Activated CD8-positive, alpha-beta memory T cell treated with anti-CD3 and anti-CD28 coated beads, Interleukin-2, amount 50 U/mL, for 4 hours (primary cell): ENCODE results near the gene KLRC2.
A peak's percentile ranks its signal among the peaks of the same experiment; 100 is the strongest.
"Not testable (repeated sequence)": the region's sequence is repeated elsewhere in the genome, so short reads cannot be mapped to it uniquely, and the experiment has no call there.

ENCODE experiments used
- DNase-seq: peaks from one replicate; pipeline ENCODE4 v3.0.0-alpha.2; 2020

KLRC2 gene

GRCh38 chr12:10404798-10405197, 31.0 kb downstream of the KLRC2 start:
- no peak for DNase-seq

- DNase-seq = no peak
These were observed 35.0 kb downstream of the KLRC2 start for GRCh38 chr12:10400829-10401228.

DNA sequence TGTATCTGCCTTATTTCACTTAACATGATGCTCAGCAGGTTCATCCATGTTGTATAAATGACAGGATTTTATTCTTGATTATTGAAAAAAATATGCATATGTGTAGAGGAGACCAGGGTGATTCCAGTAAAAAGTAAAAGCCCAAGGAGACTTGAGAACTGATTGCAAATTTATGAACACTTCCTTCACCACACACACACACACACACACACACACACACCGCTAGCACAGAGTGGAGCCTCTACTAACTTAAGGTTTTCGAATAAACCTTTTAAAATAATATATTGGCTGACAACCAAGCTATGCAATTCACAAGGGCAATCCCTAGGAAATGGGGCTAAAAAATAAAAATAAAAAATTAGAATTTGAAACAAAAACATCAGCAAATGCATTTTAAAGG, 37.6 kb downstream of the KLRC2 start:
- no peak for DNase-seq

DNA sequence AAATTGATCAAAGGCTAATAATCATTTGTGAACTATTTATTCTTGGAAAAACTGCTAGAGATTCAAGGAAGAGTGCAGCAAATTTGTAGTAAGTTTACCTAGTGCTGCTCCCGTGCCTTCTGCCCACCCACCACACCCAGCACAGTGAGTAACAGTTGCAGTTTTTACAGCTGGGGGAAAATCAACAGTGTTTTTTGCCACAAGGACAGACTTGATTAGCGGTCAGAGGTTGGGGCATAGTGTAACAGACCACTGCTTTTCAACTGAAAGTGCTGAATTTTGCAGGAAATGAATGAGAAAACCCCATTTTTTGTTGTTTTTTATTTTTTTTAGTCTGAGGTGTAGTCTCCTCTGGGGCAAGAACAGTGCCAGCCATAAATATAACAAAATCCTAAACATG, 38.5 kb downstream of the KLRC2 start:
- no peak for DNase-seq

- not testable (repeated sequence) for DNase-seq
These were observed 39.6 kb downstream of the KLRC2 start for GRCh38 chr12:10396176-10396575.

DNA sequence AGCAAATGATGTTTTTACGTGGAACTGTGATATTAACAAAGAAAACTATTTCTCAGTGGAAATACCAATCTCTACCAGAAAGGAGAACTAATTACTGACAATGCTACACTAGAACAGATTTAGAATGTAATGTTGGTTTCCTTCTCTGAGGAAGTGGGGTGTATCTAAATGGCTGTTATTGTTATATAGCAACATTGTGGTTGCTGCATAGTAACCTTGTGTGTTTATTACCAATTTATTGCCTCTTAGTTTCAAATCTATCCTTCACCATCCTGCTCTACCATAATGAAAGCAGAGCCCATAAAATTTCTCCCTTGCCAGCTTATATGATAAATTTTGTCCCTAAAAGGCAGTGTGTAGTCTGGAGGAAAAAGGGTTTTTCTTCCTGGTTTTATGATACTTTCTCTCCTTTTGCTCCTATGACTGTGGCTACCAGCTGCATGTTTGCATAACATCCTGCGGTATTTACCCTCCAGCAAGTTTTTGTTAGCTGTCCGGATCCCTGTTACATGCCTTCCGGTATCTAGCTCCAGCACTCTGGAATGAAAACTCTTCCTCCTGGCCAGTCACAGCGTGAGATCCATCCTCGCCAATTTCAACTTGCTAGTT, 40.3 kb downstream of the KLRC2 start:
- no peak for DNase-seq

- peak; percentile 50 for DNase-seq
These were observed 41.2 kb downstream of the KLRC2 start for GRCh38 chr12:10394531-10395152.

GRCh38 chr12:10393291-10393690, 42.5 kb downstream of the KLRC2 start:
- DNase-seq = no peak

GRCh38 chr12:10392394-10392930, 43.3 kb downstream of the KLRC2 start:
- DNase-seq = no peak

- DNase-seq = not testable (repeated sequence)
These were observed 44.8 kb downstream of the KLRC2 start for GRCh38 chr12:10390991-10391390.

DNA sequence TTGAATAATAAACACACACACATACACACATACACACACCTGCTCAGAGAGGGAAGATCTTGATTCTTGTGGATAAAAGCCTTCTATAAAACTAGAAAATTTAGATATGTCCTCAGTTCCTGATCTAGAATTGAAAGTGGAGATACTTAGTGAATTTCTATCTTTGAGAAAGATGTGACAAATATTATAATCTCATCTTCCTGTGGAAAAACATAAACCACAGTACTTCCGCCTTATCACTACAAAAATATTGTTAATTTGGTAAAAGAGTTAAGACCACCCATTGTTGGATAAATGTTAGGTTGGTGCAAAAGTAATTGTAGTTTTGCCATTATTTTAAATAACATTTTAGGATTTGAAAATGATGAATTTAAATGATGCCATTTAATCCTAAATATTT, 45.9 kb downstream of the KLRC2 start, which contains the start of gene KLRK1:
TSS of gene KLRK1 (minus strand) at position 138 of the 400 bp plus-strand sequence. CDS start 1,231 bp downstream, outside the sequence.
- no peak for DNase-seq

DNA sequence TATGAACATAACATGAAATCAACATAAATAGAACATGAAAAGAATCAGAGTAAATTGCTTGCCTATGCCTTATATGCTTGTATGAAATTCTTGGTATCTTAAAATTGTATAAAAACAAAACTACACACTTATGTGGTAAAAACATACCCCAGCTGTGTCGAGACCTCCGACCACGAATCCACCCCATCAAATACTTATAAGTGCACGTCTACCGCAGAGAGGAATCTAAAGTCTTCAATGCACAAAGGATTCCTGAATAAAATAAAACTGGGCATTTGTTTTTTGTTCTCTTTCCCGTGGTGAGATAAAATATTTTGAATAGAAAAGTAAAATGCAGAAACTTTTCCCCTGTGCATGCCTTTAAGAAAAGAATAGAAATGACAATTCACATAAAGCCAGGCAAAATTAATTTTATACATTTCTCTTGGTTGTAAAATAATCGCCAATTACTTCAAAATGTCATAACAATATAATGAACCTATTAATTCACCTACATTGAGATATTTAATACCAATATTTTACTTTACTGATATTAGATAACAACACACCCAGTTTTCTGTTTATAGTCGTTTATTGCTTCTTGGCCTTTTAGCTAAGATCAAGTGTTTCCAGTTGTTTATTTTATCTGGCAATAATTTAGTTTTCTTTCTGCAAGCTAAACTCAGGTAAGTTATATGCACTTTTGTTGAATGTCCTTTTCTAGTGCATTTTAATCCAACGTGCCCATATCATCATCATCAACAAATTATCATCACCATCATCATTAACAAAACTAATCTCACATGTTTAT, 47.0 kb downstream of the KLRC2 start:
- DNase-seq = no peak

DNA sequence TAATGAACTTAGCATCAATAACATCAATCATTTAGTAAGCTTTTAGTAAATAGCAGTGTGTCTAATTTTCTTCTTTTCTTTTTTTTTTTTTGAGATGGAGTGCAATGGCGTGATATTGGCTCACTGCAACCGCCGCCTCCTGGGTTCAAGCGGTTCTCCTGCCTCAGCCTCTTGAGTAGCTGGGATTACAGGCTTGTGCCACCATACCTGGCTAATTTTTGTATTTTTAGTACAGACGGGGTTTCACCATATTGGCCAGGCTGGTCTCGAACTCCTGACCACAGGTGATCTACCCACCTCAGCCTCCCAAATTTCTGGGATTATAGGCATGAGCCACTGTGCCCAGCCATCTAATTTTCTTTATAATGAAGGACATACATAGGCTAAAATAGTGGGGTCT, 48.3 kb downstream of the KLRC2 start:
- DNase-seq = not testable (repeated sequence)

DNA sequence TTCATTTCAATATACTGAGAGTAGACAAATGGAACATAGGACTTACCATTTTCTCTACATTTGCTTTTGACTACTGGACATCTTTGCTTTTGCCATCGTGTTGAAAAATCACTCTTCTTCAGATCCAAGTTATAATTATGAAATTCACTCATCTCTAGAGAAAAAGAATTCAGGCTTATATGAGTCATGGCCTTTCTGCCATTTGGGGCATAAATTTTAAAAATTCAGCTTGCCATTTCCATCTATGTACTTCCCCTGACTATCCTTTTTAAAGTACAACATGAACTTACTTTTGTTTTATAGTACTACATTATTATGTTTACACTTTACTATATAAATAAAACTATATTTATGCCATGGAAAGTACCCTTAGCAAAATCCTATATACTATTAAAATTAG, 49.0 kb downstream of the KLRC2 start:
- no peak for DNase-seq

DNA sequence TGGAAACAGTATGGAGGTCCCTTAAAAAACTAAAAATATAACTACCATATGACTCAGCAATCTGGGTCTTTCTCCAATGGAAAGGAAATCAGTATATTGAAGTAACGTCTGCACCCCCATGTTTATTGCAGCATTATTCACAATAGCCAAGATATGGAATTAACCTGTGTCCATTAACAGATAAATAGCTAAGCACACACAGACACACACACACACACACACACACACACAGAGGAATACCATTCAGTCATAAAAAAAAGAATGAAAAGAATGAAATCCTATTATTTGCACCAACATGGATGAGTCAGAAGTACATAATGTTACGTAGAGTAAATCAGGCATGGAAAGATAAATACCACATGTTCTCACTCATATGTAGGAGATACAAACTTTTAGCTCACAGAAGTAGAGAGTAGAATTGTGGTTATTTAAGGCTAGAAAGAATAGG, 50.6 kb downstream of the KLRC2 start:
- DNase-seq = no peak

- no peak for DNase-seq
These were observed 51.6 kb downstream of the KLRC2 start for GRCh38 chr12:10384191-10384590.

DNA sequence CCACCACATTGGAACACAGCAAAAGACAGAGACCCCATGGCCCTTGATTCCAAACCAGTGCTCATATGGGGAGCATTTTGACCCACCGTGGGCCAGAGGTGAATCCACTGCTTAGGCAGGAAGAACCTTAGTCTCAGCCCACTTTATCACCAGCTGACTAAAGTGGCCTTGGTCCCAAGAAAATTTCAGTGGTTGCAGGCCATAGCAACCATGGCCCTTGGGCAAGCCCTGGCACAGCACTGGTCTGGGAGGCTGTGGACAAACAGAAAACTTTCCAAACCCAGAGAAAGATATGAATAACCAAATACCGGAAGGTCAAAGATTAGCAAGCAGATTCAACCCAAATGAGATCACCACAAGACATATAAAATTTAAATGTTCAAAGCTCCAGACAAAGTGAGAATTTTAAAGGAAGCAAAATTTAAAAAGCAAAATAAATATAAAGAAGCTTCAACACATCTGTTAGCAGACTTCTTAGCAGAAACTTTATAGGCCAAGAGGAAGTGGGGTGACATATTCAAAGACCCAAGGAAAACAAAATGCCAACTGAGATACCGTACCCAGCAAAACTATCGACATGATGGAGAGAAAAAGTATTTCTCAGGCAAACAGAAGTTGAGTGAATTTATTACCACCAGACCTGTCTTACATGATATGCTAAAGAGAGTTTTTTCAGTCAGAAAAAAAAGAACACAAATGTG, 53.7 kb downstream of the KLRC2 start:
- no peak for DNase-seq
